ENCODE data around the gene COL23A1.

The COL23A1 gene

GRCh38 chr5:178274781-178275537 lies 315.2 kb downstream of the COL23A1 start:
- H2AFZ ChIP-seq (ENCODE audit: low read depth, low read length): no peak overlapping the region
- H3K27me3 ChIP-seq (ENCODE audit: low read depth, low read length): peaks cover 22% of the 10 kb centered on the region
- no peak for TF ChIP-seq CTCF (IDR thresholded peaks at IDR 0.05; ENCODE audit: low read depth, low read length)
- TF ChIP-seq EZH2phosphoT487 (IDR thresholded peaks at IDR 0.05; ENCODE audit: low read depth): no peak
- no peaks in the 10 kb centered on the region for H4K20me1 ChIP-seq (ENCODE audit: insufficient read depth, low read length)
- H3K4me2 ChIP-seq (ENCODE audit: low read length): no peak overlapping the region
- H3K4me1 ChIP-seq (ENCODE audit: low read length): no peaks in the 10 kb centered on the region
- no peaks in the 10 kb centered on the region for H3K79me2 ChIP-seq (ENCODE audit: low read length)
- H3K27ac ChIP-seq (ENCODE audit: low read length): no peak overlapping the region
- H3K4me3 ChIP-seq (ENCODE audit: low read length): no peak overlapping the region
- H3K36me3 ChIP-seq (replicated peaks; ENCODE audit: low read depth, low read length): no peaks in the 10 kb centered on the region
- no peaks in the 10 kb centered on the region for H3K9me3 ChIP-seq (ENCODE audit: insufficient read depth, low read length)
- no peak overlapping the region for H3K9ac ChIP-seq (ENCODE audit: low read length)

DNA sequence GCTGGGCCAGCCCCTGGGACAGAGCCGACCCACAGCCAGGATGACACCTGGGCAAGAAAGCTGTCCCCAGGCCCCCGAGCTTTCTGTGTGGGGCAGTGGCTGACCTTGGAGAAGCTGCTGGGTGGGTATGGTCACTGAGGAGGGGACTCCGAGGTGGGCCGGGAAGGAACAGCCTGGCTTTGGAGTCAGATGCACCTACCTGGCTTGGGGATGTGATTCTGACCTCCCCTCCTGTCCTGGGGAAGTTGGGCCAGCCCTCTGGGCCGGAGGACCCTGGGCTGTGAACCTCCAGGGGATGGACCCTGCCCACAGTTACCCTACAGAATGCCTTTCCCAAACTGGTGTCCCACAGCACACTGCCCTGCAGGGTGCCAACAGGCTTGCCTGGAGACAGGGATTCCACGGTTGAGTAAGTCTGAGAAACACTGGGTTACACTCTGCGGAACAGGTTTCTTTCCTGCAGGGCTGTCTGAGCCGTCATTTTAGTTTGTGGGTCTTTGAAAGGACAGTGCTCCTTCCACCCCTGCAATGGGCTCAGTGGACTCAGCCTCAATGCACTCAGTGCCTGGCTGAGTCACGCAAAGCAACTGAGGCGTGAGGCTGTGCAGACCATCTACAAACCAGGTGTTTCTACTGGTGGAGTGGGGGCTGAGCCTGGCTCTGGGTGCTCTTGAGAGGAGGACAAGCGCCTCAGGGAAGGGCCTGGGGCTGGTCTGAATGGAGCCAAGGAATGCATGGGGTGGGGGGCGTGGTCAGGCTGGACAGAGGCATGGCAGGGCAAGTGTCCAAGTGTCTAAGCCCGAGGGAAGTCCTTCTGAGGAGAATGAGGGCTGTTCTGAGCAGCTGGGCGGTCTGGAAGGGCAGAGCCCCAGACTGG lies 316.3 kb downstream of the COL23A1 start:
- TF ChIP-seq CTCF (IDR thresholded peaks at IDR 0.05; ENCODE audit: low read depth, low read length): no peak
- H3K4me1 ChIP-seq (ENCODE audit: low read length): no peaks in the 10 kb centered on the region

DNA sequence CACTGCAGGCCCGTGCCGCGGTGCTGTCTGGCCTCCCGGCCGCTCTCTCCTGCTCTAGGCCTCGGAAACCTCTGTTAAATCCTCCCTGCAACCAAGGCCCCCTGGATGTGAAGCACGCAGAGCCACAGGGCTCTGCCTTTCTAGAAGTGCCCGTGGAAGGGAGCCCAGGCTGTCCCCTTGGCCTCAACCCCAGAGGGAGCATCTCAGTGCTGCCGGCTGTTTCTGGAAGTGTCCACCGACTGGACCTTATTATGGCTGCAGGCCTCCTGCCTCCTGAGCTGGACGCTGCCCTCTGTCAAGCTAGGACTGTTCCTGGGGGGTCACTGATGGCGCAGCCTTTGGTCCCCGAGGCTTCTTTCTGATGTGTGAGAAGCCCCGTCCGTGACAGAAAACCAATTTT lies 317.2 kb downstream of the COL23A1 start:
- peaks cover 21% of the 10 kb centered on the region for H3K27me3 ChIP-seq (ENCODE audit: low read depth, low read length)
- TF ChIP-seq EZH2phosphoT487 (IDR thresholded peaks at IDR 0.05; ENCODE audit: low read depth): no peak
- no peak for TF ChIP-seq CTCF (IDR thresholded peaks at IDR 0.05; ENCODE audit: low read depth, low read length)

More for the DNA sequence above, 316.3 kb downstream of the COL23A1 start:
- H3K27ac ChIP-seq (ENCODE audit: low read length): no peak overlapping the region
- H3K36me3 ChIP-seq (replicated peaks; ENCODE audit: low read depth, low read length): no peaks in the 10 kb centered on the region
- H4K20me1 ChIP-seq (ENCODE audit: insufficient read depth, low read length): no peaks in the 10 kb centered on the region
- no peaks in the 10 kb centered on the region for H3K79me2 ChIP-seq (ENCODE audit: low read length)
- peaks cover 22% of the 10 kb centered on the region for H3K27me3 ChIP-seq (ENCODE audit: low read depth, low read length)
- no peaks in the 10 kb centered on the region for H3K9me3 ChIP-seq (ENCODE audit: insufficient read depth, low read length)
- H3K9ac ChIP-seq (ENCODE audit: low read length): no peak overlapping the region
- H3K4me3 ChIP-seq (ENCODE audit: low read length): no peak overlapping the region
- no peak overlapping the region for H2AFZ ChIP-seq (ENCODE audit: low read depth, low read length)
- H3K4me2 ChIP-seq (ENCODE audit: low read length): no peak overlapping the region

GRCh38 chr5:178272591-178272990 lies 317.6 kb downstream of the COL23A1 start:
- H4K20me1 ChIP-seq (ENCODE audit: insufficient read depth, low read length): no peaks in the 10 kb centered on the region
- H3K9ac ChIP-seq (ENCODE audit: low read length): no peak overlapping the region
- no peaks in the 10 kb centered on the region for H3K79me2 ChIP-seq (ENCODE audit: low read length)
- H3K4me3 ChIP-seq (ENCODE audit: low read length): no peak overlapping the region
- H3K27me3 ChIP-seq (ENCODE audit: low read depth, low read length): peaks cover 17% of the 10 kb centered on the region
- H3K36me3 ChIP-seq (replicated peaks; ENCODE audit: low read depth, low read length): no peaks in the 10 kb centered on the region
- no peak overlapping the region for H3K4me2 ChIP-seq (ENCODE audit: low read length)
- H3K27ac ChIP-seq (ENCODE audit: low read length): no peak overlapping the region
- TF ChIP-seq EZH2phosphoT487 (IDR thresholded peaks at IDR 0.05; ENCODE audit: low read depth) (no peak), CTCF (IDR thresholded peaks at IDR 0.05; ENCODE audit: low read depth, low read length) (no peak)
- no peaks in the 10 kb centered on the region for H3K4me1 ChIP-seq (ENCODE audit: low read length)
- H3K9me3 ChIP-seq (ENCODE audit: insufficient read depth, low read length): no peaks in the 10 kb centered on the region
- H2AFZ ChIP-seq (ENCODE audit: low read depth, low read length): no peak overlapping the region

More for the DNA sequence above, 317.2 kb downstream of the COL23A1 start:
- Histone ChIP-seq H3K9ac (ENCODE audit: low read length) (no peak overlapping the region), H3K4me3 (ENCODE audit: low read length) (no peak overlapping the region), H4K20me1 (ENCODE audit: insufficient read depth, low read length) (no peaks in the 10 kb centered on the region), H3K27ac (ENCODE audit: low read length) (no peak overlapping the region), H3K4me2 (ENCODE audit: low read length) (no peak overlapping the region), H3K4me1 (ENCODE audit: low read length) (no peaks in the 10 kb centered on the region), H3K9me3 (ENCODE audit: insufficient read depth, low read length) (no peaks in the 10 kb centered on the region), H3K36me3 (replicated peaks; ENCODE audit: low read depth, low read length) (no peaks in the 10 kb centered on the region), H3K79me2 (ENCODE audit: low read length) (no peaks in the 10 kb centered on the region), H2AFZ (ENCODE audit: low read depth, low read length) (no peak overlapping the region)

All from OCI-LY3 (cell line).